ENCODE results near the gene C1QTNF3. TPM values are rescaled to one million over a fixed set of nuclear protein-coding genes. Genes with fewer than 3 reads are reported as not detected.

Gene C1QTNF3
- total RNA-seq, 1 experiment from 2014 or later, result 2.1 TPM

DNA sequence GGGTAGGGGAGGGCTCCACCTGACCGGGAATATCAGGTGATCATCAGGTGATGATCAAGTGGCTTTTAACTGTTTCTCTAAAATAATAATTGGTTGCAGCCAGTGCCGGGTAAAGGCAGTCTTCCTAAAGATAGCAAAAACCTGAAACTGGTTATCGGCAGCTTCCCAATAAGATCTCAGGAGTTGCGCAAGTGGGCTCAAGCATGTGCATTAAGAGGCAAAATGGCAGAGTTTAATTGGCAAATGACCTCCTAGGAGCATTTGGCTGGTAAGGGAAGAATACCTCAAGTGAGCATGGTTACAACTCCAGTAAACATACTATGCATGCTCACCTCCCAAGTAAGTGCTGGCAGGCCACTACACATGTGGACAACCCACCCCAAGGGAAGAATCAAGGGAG, 4.2 kb downstream of the C1QTNF3 start:
- Mint-ChIP-seq H3K4me3 (no peak overlapping the region), H3K36me3 (no peaks in the 10 kb centered on the region), H3K9me3 (0 out of 2 replicates have a peak, but pooled peaks cover 3% of the 10 kb centered on the region), H3K4me1 (peaks cover 23% of the 10 kb centered on the region), H3K27me3 (ENCODE audit: low read depth) (peaks cover 3% of the 10 kb centered on the region; the same call in 1 of the 2 replicates), H3K27ac (no peak overlapping the region)
- TF ChIP-seq ZNF138 (CRISPR knock-in tag; conservative IDR thresholded peaks at IDR 0.05), result no peak
- TF ChIP-seq, protein P1, sequence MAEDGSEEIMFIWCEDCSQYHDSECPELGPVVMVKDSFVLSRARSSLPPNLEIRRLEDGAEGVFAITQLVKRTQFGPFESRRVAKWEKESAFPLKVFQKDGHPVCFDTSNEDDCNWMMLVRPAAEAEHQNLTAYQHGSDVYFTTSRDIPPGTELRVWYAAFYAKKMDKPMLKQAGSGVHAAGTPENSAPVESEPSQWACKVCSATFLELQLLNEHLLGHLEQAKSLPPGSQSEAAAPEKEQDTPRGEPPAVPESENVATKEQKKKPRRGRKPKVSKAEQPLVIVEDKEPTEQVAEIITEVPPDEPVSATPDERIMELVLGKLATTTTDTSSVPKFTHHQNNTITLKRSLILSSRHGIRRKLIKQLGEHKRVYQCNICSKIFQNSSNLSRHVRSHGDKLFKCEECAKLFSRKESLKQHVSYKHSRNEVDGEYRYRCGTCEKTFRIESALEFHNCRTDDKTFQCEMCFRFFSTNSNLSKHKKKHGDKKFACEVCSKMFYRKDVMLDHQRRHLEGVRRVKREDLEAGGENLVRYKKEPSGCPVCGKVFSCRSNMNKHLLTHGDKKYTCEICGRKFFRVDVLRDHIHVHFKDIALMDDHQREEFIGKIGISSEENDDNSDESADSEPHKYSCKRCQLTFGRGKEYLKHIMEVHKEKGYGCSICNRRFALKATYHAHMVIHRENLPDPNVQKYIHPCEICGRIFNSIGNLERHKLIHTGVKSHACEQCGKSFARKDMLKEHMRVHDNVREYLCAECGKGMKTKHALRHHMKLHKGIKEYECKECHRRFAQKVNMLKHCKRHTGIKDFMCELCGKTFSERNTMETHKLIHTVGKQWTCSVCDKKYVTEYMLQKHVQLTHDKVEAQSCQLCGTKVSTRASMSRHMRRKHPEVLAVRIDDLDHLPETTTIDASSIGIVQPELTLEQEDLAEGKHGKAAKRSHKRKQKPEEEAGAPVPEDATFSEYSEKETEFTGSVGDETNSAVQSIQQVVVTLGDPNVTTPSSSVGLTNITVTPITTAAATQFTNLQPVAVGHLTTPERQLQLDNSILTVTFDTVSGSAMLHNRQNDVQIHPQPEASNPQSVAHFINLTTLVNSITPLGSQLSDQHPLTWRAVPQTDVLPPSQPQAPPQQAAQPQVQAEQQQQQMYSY (CRISPR knock-in tag; IDR thresholded peaks at IDR 0.05), result no peak
- TF ChIP-seq, protein P2, sequence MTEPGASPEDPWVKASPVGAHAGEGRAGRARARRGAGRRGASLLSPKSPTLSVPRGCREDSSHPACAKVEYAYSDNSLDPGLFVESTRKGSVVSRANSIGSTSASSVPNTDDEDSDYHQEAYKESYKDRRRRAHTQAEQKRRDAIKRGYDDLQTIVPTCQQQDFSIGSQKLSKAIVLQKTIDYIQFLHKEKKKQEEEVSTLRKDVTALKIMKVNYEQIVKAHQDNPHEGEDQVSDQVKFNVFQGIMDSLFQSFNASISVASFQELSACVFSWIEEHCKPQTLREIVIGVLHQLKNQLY (CRISPR knock-in tag; IDR thresholded peaks at IDR 0.05), result no peak
- TF ChIP-seq NFYB (CRISPR knock-in tag; conservative IDR thresholded peaks at IDR 0.05; ENCODE audit: low read depth), result no peak
- TF ChIP-seq, protein P3, sequence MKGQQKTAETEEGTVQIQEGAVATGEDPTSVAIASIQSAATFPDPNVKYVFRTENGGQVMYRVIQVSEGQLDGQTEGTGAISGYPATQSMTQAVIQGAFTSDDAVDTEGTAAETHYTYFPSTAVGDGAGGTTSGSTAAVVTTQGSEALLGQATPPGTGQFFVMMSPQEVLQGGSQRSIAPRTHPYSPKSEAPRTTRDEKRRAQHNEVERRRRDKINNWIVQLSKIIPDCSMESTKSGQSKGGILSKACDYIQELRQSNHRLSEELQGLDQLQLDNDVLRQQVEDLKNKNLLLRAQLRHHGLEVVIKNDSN (CRISPR knock-in tag; IDR thresholded peaks at IDR 0.05), result no peak
- TF ChIP-seq, protein P4, sequence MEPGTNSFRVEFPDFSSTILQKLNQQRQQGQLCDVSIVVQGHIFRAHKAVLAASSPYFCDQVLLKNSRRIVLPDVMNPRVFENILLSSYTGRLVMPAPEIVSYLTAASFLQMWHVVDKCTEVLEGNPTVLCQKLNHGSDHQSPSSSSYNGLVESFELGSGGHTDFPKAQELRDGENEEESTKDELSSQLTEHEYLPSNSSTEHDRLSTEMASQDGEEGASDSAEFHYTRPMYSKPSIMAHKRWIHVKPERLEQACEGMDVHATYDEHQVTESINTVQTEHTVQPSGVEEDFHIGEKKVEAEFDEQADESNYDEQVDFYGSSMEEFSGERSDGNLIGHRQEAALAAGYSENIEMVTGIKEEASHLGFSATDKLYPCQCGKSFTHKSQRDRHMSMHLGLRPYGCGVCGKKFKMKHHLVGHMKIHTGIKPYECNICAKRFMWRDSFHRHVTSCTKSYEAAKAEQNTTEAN (CRISPR knock-in tag; IDR thresholded peaks at IDR 0.05), result no peak
- TF ChIP-seq ZNF423 (CRISPR knock-in tag; IDR thresholded peaks at IDR 0.05), result no peak
- ATAC-seq, result no peak
- POLR2A ChIA-PET, result interaction anchor here (0.6 kb wide), 1 partner anchor 41 kb away, joined by 3 read pairs; no protein-coding TSS in a partner anchor
- DNase-seq (ENCODE audit: low spot score), result no peak
- CTCF ChIA-PET, result no interaction called here

DNA sequence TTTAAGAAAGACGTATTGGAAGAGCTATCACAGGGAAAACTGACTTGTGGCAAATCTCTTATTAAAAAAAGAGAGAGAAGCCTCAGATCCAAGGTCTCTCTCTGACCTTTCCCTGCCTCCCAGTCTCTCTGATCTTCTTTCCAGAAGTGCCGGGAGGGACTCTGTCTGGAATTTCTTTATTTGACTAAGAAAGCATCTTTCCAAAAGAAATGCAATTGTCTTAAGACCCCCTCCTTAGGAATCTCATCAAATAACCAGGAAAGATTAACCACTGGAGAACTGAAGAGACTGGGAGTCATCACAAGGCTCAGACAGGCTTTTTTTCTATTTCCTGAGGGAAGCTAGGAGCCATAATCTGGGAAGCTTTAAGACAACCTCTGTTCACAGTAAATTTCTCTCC, 4.6 kb downstream of the C1QTNF3 start:
- peaks cover 3% of the 10 kb centered on the region; the same call in 1 of the 2 replicates for H3K27me3 Mint-ChIP-seq (ENCODE audit: low read depth)
- no peaks in the 10 kb centered on the region for H3K36me3 Mint-ChIP-seq
- POLR2A ChIA-PET, result interaction anchor here (0.6 kb wide), 1 partner anchor 41 kb away, joined by 3 read pairs; no protein-coding TSS in a partner anchor
- TF ChIP-seq, protein P5, sequence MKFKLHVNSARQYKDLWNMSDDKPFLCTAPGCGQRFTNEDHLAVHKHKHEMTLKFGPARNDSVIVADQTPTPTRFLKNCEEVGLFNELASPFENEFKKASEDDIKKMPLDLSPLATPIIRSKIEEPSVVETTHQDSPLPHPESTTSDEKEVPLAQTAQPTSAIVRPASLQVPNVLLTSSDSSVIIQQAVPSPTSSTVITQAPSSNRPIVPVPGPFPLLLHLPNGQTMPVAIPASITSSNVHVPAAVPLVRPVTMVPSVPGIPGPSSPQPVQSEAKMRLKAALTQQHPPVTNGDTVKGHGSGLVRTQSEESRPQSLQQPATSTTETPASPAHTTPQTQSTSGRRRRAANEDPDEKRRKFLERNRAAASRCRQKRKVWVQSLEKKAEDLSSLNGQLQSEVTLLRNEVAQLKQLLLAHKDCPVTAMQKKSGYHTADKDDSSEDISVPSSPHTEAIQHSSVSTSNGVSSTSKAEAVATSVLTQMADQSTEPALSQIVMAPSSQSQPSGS (CRISPR knock-in tag; IDR thresholded peaks at IDR 0.05; ENCODE audit: borderline replicate concordance, low read depth), result no peak
- no peak for TF ChIP-seq IRF2 (CRISPR knock-in tag; IDR thresholded peaks at IDR 0.05; ENCODE audit: borderline replicate concordance, low read depth)
- peaks cover 23% of the 10 kb centered on the region for H3K4me1 Mint-ChIP-seq
- DNase-seq (ENCODE audit: low spot score) (no peak), ATAC-seq (peak; percentile 51)
- no peak overlapping the region for H3K27ac Mint-ChIP-seq
- H3K4me3 Mint-ChIP-seq, result no peak overlapping the region
- 0 out of 2 replicates have a peak, but pooled peaks cover 3% of the 10 kb centered on the region for H3K9me3 Mint-ChIP-seq
- CTCF ChIA-PET, result interaction anchor here (1.7 kb wide), 1 partner anchor 41 kb away, joined by 6 read pairs; no protein-coding TSS in a partner anchor

DNA sequence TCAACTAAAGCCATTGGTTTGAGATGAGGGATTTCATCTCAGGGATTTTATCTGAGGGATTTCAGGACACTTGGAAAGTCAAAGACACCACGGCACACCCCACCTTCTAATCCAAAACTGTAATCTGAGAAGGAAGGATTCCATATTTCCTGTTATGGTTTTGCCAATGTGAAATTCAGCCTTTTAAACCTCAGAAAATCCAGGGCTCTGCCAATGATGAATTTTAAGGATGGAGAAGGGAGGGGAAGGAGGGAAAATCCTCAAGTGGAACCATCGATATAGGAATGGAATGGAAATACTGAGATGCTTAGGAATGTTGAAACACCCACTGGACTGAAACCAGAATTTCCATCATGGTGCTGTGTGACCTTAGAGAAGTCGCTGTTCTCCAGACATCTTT, 5.3 kb downstream of the C1QTNF3 start:
- Mint-ChIP-seq H3K4me1 (peaks cover 23% of the 10 kb centered on the region), H3K36me3 (no peaks in the 10 kb centered on the region), H3K27ac (peak overlapping the region; percentile 19), H3K4me3 (no peak overlapping the region), H3K27me3 (ENCODE audit: low read depth) (peaks cover 3% of the 10 kb centered on the region; the same call in 1 of the 2 replicates), H3K9me3 (0 out of 2 replicates have a peak, but pooled peaks cover 3% of the 10 kb centered on the region)
- CTCF ChIA-PET, result interaction anchor here (1.7 kb wide), 1 partner anchor 41 kb away, joined by 6 read pairs; no protein-coding TSS in a partner anchor
- DNase-seq (ENCODE audit: low spot score) (no peak), ATAC-seq (no peak)
- POLR2A ChIA-PET, result no interaction called here
- TF ChIP-seq ZNF121 (CRISPR knock-in tag; IDR thresholded peaks at IDR 0.05), result no peak
- no peak for TF ChIP-seq IRF2 (CRISPR knock-in tag; IDR thresholded peaks at IDR 0.05; ENCODE audit: borderline replicate concordance, low read depth)
- no peak for TF ChIP-seq GTF2I (CRISPR knock-in tag; conservative IDR thresholded peaks at IDR 0.05)
- TF ChIP-seq, protein P6, sequence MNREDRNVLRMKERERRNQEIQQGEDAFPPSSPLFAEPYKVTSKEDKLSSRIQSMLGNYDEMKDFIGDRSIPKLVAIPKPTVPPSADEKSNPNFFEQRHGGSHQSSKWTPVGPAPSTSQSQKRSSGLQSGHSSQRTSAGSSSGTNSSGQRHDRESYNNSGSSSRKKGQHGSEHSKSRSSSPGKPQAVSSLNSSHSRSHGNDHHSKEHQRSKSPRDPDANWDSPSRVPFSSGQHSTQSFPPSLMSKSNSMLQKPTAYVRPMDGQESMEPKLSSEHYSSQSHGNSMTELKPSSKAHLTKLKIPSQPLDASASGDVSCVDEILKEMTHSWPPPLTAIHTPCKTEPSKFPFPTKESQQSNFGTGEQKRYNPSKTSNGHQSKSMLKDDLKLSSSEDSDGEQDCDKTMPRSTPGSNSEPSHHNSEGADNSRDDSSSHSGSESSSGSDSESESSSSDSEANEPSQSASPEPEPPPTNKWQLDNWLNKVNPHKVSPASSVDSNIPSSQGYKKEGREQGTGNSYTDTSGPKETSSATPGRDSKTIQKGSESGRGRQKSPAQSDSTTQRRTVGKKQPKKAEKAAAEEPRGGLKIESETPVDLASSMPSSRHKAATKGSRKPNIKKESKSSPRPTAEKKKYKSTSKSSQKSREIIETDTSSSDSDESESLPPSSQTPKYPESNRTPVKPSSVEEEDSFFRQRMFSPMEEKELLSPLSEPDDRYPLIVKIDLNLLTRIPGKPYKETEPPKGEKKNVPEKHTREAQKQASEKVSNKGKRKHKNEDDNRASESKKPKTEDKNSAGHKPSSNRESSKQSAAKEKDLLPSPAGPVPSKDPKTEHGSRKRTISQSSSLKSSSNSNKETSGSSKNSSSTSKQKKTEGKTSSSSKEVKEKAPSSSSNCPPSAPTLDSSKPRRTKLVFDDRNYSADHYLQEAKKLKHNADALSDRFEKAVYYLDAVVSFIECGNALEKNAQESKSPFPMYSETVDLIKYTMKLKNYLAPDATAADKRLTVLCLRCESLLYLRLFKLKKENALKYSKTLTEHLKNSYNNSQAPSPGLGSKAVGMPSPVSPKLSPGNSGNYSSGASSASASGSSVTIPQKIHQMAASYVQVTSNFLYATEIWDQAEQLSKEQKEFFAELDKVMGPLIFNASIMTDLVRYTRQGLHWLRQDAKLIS (CRISPR knock-in tag; IDR thresholded peaks at IDR 0.05; ENCODE audit: borderline replicate concordance), result no peak
- no peak for TF ChIP-seq ZNF219 (CRISPR knock-in tag; IDR thresholded peaks at IDR 0.05; ENCODE audit: borderline replicate concordance)
- TF ChIP-seq, protein P7, sequence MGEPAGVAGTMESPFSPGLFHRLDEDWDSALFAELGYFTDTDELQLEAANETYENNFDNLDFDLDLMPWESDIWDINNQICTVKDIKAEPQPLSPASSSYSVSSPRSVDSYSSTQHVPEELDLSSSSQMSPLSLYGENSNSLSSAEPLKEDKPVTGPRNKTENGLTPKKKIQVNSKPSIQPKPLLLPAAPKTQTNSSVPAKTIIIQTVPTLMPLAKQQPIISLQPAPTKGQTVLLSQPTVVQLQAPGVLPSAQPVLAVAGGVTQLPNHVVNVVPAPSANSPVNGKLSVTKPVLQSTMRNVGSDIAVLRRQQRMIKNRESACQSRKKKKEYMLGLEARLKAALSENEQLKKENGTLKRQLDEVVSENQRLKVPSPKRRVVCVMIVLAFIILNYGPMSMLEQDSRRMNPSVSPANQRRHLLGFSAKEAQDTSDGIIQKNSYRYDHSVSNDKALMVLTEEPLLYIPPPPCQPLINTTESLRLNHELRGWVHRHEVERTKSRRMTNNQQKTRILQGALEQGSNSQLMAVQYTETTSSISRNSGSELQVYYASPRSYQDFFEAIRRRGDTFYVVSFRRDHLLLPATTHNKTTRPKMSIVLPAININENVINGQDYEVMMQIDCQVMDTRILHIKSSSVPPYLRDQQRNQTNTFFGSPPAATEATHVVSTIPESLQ (CRISPR knock-in tag; IDR thresholded peaks at IDR 0.05), result no peak
- TF ChIP-seq, protein P8, sequence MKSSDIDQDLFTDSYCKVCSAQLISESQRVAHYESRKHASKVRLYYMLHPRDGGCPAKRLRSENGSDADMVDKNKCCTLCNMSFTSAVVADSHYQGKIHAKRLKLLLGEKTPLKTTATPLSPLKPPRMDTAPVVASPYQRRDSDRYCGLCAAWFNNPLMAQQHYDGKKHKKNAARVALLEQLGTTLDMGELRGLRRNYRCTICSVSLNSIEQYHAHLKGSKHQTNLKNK (CRISPR knock-in tag; IDR thresholded peaks at IDR 0.05), result no peak
- no peak for TF ChIP-seq NFATC4 (CRISPR knock-in tag; IDR thresholded peaks at IDR 0.05)

Data from WTC11 (cell line).